GM19372 (cell line): ENCODE data around the gene MLLT3.

Source experiments
- ATAC-seq: cut with Tn5 transposase; IDR thresholded peaks from one replicate; pipeline ENCODE4 v1.9.1; 2021; ENCODE audit warnings: mild to moderate bottlenecking, low read depth, moderate library complexity; ENCODE audit not compliant: unreplicated experiment

Gene MLLT3

DNA sequence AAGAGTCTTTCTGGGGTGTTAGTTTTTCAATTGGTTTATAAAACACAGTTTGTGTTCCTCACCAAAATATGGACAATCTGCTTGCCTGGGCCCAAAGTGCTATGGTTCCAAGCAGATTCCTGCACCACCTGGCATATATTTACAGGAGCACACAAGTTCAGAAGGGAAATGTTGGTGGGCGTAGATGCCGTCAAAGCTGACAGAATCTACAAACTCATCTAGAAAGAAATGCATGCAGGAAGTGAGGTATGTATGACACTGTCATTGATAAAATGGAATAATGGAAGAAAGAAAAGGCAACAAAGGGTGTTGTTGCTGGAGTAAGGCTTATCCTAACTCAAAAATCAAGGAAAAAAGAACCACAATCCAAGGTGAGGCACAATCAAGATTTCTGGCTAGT, 225.8 kb downstream of the MLLT3 start:
- no peak for ATAC-seq

DNA sequence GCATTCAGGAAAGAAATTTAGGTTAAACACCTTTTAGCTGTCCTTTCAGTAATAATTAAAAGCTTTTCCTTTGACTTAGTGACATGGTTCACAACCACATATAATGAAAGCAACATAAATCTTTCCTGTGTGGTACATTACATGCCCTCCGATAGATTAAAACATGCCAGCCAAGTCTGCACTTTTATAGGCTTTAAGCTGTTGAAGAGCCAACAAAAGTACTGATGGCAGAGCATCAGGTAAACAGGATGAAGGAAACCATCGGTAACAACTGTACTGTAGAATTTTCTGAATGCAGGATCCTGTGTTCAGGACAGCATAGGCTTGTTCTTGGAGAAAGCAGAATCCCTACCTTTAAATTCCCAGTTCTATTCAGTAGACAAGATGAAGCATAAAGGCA, 226.6 kb downstream of the MLLT3 start:
- no peak for ATAC-seq

GRCh38 chr9:20394969-20395368, 227.3 kb downstream of the MLLT3 start:
- no peak for ATAC-seq

DNA sequence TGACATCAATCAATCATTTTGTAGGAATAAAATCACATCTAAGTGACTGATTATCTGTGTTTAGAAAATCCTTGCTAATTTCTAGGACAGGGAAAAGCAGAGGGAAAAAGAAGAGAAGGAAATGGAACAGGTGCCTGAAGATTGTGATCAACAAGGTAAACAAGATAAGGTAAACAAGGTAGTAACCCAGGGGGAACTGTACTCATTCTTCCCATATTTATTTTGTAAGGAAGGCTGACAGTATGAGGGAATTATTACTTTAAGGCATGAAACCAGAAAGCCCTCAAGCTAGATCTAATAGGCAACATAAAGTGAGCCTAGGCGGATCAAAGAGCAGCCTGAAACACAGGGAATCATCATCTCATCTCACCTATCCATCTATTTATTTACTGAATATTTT, 231.1 kb downstream of the MLLT3 start:
- ATAC-seq = no peak

GRCh38 chr9:20390400-20390799, 231.9 kb downstream of the MLLT3 start:
- no peak for ATAC-seq

GRCh38 chr9:20387062-20387461, 235.2 kb downstream of the MLLT3 start:
- no peak for ATAC-seq

- ATAC-seq = no peak
Measured at GRCh38 chr9:20384642-20385041, 237.7 kb downstream of the MLLT3 start.

- ATAC-seq = no peak
Measured at GRCh38 chr9:20382460-20383071, 239.7 kb downstream of the MLLT3 start.

DNA sequence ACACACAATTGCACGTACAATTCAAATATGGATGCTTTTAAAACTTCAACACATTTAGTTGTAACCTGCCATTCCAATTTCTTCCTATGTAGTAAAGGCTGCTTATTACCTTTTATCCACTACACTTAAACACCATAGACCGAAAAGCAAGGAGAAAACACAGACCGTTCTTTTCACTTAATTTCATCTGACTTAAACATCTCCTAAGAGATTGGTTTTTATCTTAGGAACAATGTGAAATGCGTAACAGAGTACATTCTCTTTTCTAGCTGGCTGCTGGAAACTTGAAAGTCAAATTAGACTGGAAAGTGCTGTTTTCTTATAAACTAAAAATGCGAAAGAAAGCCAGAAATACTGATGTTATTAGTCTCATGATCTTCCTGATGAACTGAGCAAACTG, 241.8 kb downstream of the MLLT3 start:
- ATAC-seq = no peak

- no peak for ATAC-seq
Measured at GRCh38 chr9:20379804-20380225, 242.5 kb downstream of the MLLT3 start.

DNA sequence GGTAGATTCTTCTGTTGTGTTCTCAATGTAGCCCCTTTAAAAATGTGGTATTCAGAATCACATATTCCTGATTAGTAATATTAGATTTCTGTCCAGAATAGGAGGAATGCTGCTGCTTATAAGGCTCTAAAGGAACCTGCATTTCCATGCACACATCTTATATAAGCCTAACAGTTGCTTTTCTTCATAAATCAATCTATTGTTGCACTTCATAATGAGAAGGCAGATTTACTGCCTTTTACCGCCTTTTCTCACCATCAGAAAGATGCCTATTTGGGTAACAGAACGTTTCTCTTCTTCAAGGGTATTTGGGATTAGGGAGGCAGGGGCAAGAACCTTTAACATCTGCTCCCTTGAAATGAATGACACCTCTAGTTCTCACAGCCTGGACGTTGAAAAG, 243.4 kb downstream of the MLLT3 start:
- no peak for ATAC-seq

DNA sequence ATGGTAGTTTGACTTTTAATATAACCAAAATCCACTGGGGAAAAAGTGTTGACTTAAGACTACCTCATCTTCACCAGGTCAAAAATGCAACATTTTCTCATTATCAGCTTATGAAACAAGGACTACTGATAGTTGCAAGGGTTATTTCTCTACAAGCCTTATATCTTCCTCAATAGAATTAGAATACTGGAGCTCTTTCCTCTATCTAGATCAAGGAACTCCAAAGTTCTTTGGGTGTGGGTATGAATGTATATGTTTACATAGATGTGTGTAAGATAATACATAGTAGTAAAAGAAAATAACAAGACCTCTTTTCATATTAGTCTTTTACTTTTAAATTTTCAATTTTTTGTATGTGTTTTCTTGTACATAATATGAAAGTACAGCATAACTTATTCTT, 244.5 kb downstream of the MLLT3 start:
- ATAC-seq = no peak

- no peak for ATAC-seq
Measured at GRCh38 chr9:20376731-20377375, 245.4 kb downstream of the MLLT3 start.

GRCh38 chr9:20376042-20376441, 246.3 kb downstream of the MLLT3 start:
- ATAC-seq = no peak

GRCh38 chr9:20373263-20373662, 249.0 kb downstream of the MLLT3 start:
- no peak for ATAC-seq

DNA sequence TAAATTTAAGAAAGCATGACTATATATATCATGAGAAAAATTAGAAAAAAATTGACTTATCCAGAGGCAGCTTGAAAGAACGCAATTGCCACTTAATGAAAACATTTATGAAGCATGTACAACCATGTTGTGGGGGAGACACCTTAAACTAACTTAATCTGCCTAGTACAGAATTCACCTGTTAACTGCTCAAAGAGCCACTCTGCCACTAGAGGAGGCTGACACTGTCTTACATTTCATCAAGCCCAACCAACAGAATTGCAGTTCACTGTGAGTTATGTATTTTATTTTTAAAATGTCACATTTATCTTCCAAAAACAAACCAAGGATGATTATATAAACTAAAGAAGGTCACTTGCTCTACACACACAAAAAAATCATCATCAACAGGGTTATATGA, 252.9 kb downstream of the MLLT3 start:
- no peak for ATAC-seq

DNA sequence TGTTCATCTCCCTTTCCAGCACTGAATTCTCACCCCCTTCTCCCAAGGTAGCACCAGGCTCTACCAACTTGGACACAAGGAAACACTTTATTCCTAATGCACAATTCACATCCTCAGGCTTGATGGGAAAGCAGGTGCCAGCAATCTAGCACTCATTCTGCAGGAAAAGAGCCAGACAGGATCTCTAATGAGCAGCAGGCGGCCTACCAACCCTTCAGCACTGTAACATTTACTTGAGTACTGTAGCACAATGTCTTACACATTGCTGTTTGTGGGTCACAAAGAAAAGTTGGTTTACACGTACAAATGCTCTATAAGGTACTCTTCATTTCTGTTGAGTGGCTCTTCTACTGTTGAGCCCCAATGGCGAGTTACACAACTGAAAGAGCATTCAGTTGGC, 254.4 kb downstream of the MLLT3 start:
- ATAC-seq = no peak

DNA sequence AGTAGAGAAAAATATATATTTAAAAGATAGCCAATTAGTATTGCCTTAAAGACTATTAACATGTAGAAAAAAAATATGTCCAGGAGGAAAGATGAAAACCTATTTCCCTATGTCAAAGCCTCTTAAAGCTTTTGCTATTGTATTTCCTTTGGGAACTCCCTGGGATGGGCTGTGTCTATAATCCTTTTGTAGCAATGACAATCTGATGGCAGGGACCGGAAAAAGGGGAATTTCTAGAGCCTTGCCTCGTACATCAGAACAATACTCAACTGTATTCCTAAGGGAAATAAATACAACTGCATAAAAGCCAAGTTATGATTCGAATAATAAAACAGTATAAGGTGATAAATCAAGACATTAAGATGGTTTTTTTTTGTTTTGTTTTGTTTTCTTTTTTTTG, 257.3 kb downstream of the MLLT3 start:
- no peak for ATAC-seq

- ATAC-seq = no peak
Measured at GRCh38 chr9:20363233-20363632, 259.1 kb downstream of the MLLT3 start.

- ATAC-seq = no peak
Measured at GRCh38 chr9:20361656-20362570, 260.4 kb downstream of the MLLT3 start.

- ATAC-seq = no peak
Measured at GRCh38 chr9:20361229-20361628, 261.1 kb downstream of the MLLT3 start.

DNA sequence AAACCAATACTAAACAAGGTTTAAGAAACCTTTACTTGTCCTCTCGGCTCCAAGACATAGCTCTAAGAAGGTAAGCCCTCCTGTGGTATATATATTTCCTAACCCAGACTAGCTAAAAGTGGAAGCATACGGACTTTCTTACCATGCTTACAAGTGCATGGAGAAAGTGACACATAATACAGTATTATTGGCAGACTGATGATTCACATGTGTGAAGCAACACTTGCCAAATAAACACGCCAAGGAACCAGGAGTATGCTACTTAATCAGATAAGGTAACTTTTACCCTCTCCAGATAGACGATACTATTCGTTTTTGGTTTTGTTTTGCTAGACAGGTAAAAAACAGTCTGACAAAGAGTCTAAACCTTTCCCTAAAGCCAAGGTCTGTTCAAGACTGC, 264.1 kb downstream of the MLLT3 start:
- ATAC-seq = no peak
